ENCODE measurements around the gene NME3.
A peak's percentile ranks its signal among the peaks of the same experiment; 100 is the strongest.

The NME3 gene

DNA sequence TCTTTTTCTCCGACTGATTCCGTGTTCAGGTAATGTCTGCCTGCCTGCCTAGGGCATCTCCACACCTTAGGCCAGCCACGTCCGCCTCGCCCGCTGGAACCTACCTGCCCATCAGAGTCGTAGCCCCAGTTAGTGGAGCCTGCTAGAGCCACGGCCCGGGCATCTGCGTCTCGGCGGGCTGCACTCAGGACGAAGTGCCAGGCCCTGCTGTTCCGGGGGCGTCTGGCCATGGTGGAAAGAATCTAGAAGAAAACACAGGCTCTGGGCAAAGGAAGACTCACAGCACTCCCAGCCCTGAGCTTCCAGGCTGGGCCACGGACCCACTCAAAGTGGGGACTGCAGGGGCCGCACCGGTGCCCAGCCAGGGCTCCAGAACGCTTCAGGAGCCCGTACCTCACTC, 9.9 kb upstream of the NME3 start:
- no peak for DNase-seq (ENCODE audit: low read depth)
- peak overlapping the region; percentile 68 for H3K4me3 ChIP-seq (ENCODE audit: control insufficient read depth, low read depth, low read length)
- TF ChIP-seq, protein P1, sequence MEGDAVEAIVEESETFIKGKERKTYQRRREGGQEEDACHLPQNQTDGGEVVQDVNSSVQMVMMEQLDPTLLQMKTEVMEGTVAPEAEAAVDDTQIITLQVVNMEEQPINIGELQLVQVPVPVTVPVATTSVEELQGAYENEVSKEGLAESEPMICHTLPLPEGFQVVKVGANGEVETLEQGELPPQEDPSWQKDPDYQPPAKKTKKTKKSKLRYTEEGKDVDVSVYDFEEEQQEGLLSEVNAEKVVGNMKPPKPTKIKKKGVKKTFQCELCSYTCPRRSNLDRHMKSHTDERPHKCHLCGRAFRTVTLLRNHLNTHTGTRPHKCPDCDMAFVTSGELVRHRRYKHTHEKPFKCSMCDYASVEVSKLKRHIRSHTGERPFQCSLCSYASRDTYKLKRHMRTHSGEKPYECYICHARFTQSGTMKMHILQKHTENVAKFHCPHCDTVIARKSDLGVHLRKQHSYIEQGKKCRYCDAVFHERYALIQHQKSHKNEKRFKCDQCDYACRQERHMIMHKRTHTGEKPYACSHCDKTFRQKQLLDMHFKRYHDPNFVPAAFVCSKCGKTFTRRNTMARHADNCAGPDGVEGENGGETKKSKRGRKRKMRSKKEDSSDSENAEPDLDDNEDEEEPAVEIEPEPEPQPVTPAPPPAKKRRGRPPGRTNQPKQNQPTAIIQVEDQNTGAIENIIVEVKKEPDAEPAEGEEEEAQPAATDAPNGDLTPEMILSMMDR (IDR thresholded peaks at IDR 0.05; ENCODE audit: control insufficient read depth, insufficient read depth, low read depth, low read length, missing control alignments): no peak

DNA sequence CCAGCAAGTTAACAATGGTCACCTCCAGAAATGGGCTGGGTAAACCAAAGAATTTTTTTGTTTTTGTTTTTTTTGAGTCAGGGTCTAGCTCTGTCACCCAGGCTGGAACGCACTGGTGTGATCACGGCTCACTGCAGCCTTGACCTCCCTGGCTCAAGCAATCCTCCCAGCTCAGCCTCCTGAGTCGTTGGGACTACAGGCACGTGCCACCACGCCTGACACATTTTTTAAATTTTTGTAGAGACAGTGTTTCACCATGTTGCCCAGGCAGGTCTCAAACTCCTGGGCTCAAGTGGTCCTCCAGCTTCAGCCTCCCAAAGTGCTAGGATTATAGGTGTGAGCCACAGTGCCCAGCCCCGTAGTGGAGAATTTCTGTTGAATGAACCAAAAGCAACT, 9.3 kb upstream of the NME3 start:
- TF ChIP-seq, protein P1 (IDR thresholded peaks at IDR 0.05; ENCODE audit: control insufficient read depth, insufficient read depth, low read depth, low read length, missing control alignments): no peak
- no peak for DNase-seq (ENCODE audit: low read depth)
- no peak overlapping the region for H3K4me3 ChIP-seq (ENCODE audit: control insufficient read depth, low read depth, low read length)

DNA sequence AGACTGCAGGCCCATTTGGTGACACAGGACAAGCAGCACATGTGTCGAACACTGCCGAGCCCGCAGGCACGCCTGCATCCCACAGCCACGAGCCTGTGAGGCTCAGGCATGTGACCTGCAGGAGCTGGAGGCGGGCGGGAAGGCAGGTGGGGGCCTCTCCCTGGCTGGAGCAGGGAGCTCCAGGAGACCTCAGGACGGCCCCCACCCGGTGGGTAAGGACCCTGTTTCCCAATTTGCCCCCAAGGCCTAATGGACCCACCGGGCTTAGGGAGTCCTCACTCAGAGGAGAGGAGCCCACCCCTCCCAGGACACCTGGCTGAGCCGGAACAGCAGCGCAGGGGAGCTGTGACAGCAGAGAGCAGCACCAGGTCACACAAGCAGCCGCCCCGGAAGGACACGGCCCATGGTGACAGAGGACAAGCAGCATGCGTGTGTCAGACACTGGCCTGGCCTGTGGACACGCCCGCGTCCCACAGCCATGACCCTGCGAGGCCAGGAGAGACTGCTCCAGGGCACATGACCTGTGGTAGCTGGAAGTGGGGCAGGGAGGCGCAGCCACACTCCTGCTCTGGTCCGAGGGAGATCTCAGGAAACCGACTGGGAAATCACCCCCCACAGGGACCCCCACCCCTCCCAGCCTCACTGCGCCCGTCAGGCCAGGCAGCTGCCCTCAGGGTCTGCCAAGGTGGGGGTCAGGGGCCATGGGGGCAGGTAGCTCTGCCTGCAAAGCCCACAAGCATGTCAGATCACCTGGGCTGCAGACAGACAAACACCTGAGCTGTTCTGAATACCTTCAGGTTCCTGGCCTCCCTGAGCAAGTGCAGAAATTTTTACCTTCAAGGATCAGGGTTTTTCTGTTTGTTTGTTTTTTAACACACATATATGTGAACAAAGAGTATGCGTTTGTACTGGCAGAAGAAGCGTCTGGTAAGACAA, 8.7 kb upstream of the NME3 start:
- TF ChIP-seq, protein P1 (IDR thresholded peaks at IDR 0.05; ENCODE audit: control insufficient read depth, insufficient read depth, low read depth, low read length, missing control alignments): no peak
- no peak overlapping the region for H3K4me3 ChIP-seq (ENCODE audit: control insufficient read depth, low read depth, low read length)
- DNase-seq (ENCODE audit: low read depth): no peak

DNA sequence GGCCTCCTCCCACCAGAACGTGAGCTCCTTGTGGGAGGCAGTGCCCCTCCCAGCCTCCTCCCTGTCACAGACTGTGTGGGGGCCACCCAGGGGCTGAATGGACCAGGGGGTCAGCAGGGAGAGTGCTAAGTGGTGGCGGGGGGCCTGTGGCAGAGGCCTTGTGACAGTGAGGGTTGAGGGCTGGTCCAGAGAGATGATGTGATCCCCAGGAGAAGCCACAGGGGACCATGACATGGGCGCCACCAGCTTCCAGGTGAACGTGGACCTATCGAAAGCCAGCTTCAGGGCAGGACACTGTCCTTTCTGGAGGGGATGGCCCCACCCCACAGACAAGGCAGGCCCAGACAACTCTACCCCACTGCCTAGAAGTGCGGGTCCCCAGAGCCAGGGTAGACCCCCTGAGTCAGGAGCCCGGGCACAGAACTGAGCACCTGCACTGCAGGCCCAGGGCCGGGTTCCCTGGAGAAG, 7.9 kb upstream of the NME3 start:
- no peak overlapping the region for H3K4me3 ChIP-seq (ENCODE audit: control insufficient read depth, low read depth, low read length)
- TF ChIP-seq, protein P1 (IDR thresholded peaks at IDR 0.05; ENCODE audit: control insufficient read depth, insufficient read depth, low read depth, low read length, missing control alignments): no peak
- no peak for DNase-seq (ENCODE audit: low read depth)

DNA sequence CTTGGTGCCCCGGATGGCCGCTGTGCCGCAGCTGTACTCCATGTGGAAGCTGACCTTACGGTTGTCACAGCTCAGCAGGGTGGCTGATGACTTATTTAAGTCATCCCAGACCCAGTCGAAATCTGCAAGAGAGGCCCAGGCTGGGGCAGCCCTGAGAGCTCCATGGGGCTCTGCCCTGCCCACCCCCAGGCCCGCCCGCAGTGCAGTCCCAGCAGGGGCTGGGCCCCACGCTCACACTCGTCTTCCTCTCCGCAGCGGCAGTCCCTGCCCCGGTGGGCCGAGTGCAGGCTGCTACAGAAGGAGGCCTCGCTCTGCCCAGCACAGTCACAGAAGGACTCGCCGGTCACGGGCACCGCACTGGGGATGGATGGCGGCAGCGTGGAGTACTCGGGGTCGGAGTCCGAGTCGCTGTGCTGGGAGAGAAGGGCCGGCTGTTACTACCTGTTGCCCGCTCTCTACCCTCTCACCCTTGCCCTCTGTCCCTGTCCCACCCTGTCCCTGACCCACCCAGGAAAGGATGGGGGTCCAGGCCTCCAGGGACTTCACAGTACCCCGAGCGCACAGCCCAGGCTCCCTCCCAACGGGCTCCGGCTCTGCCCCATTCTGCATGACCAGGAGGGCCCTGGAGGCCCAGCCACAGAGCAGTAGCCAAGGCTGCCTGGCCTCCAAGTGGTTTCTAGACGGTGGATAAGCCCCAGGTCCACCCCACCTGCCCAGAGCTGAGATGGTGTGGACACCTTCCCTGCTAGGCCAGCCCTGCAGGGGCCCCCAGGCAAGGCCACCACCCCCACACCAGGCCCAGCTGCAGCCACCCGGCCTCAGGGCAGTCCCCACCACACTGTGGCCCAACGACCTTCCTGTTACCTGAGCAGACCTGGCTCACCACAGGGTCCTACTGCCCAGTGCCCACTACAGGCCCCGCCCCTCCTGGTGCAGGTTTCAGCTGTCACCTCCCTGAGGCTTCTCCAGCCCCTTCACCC, 7.1 kb upstream of the NME3 start:
- TF ChIP-seq, protein P1 (IDR thresholded peaks at IDR 0.05; ENCODE audit: control insufficient read depth, insufficient read depth, low read depth, low read length, missing control alignments): no peak
- H3K4me3 ChIP-seq (ENCODE audit: control insufficient read depth, low read depth, low read length): no peak overlapping the region
- DNase-seq (ENCODE audit: low read depth): no peak
